Activated T-helper 2 cell treated with anti-CD3 and anti-CD28 coated beads, Interferon-gamma antibody, Interleukin-2, Interleukin-4, amounts not matched to agents 10 μg/mL and 5 μg/mL and 100 μg/mL, durations not matched to agents 14 hours and 24 hours and 36 hours (primary cell): ENCODE measurements around the gene SEMA4G. TPM values are rescaled to one million over a fixed set of nuclear protein-coding genes. Genes with fewer than 3 reads are reported as not detected.
"Not testable (repeated sequence)": the region's sequence is repeated elsewhere in the genome, so short reads cannot be mapped to it uniquely, and the experiment has no call there.

Experiments used
- DNase-seq: peaks from one replicate; pipeline ENCODE4 v3.0.0; 2021; ENCODE audit warnings: low spot score
- H3K27ac Mint-ChIP-seq: one replicate; pipeline ENCODE4 v1.8.0; 2021; ENCODE audit warnings: mixed read lengths
- H3K27me3 Mint-ChIP-seq: one replicate; pipeline ENCODE4 v1.8.0; 2021; ENCODE audit warnings: low read depth, mixed read lengths
- H3K36me3 Mint-ChIP-seq: one replicate; pipeline ENCODE4 v1.8.0; 2021; ENCODE audit warnings: low read depth, mixed read lengths
- H3K4me1 Mint-ChIP-seq: one replicate; pipeline ENCODE4 v1.8.0; 2021; ENCODE audit warnings: low read depth, mixed read lengths
- H3K4me3 Mint-ChIP-seq: one replicate; pipeline ENCODE4 v1.8.0; 2021; ENCODE audit warnings: low read depth, mild to moderate bottlenecking, moderate library complexity, mixed read lengths
- H3K9me3 Mint-ChIP-seq: one replicate; pipeline ENCODE4 v1.8.0; 2021; ENCODE audit warnings: mixed read lengths
- intact Hi-C: fragments of 100-400 bp; cut with micrococcal nuclease; formaldehyde crosslinking; loops from one replicate; pipeline ENCODE4 v1.15.1; 2023
- total RNA-seq: library from RNA; stranded (reverse); gene quantifications from 2 replicates; pipeline ENCODE4 v1.2.3, GENCODE V29; 2022

The SEMA4G gene
- total RNA-seq, 1 donor from 2014 or later, result 1.6 TPM

GRCh38 chr10:100975397-100975796 lies 6.1 kb downstream of the SEMA4G start:
- H3K4me1 Mint-ChIP-seq, H3K27me3 Mint-ChIP-seq, H3K36me3 Mint-ChIP-seq, H3K27ac Mint-ChIP-seq, intact Hi-C loops, H3K4me3 Mint-ChIP-seq, H3K9me3 Mint-ChIP-seq, DNase-seq: not testable (repeated sequence)

GRCh38 chr10:100976906-100977305 lies 7.6 kb downstream of the SEMA4G start:
- no peaks in the 10 kb centered on the region for H3K36me3 Mint-ChIP-seq
- H3K27ac Mint-ChIP-seq, result no peak overlapping the region
- H3K9me3 Mint-ChIP-seq, result no peaks in the 10 kb centered on the region
- H3K4me1 Mint-ChIP-seq, result no peaks in the 10 kb centered on the region
- intact Hi-C loops, result no loop called here
- H3K4me3 Mint-ChIP-seq, result no peak overlapping the region
- H3K27me3 Mint-ChIP-seq, result no peaks in the 10 kb centered on the region
- no peak for DNase-seq

- Mint-ChIP-seq H3K36me3 (no peaks in the 10 kb centered on the region), H3K4me3 (no peak overlapping the region), H3K4me1 (no peaks in the 10 kb centered on the region), H3K9me3 (no peaks in the 10 kb centered on the region), H3K27ac (no peak overlapping the region), H3K27me3 (no peaks in the 10 kb centered on the region)
- no peak for DNase-seq
- intact Hi-C loops, result no loop called here
Observed at GRCh38 chr10:100977436-100977835, 8.1 kb downstream of the SEMA4G start.

DNA sequence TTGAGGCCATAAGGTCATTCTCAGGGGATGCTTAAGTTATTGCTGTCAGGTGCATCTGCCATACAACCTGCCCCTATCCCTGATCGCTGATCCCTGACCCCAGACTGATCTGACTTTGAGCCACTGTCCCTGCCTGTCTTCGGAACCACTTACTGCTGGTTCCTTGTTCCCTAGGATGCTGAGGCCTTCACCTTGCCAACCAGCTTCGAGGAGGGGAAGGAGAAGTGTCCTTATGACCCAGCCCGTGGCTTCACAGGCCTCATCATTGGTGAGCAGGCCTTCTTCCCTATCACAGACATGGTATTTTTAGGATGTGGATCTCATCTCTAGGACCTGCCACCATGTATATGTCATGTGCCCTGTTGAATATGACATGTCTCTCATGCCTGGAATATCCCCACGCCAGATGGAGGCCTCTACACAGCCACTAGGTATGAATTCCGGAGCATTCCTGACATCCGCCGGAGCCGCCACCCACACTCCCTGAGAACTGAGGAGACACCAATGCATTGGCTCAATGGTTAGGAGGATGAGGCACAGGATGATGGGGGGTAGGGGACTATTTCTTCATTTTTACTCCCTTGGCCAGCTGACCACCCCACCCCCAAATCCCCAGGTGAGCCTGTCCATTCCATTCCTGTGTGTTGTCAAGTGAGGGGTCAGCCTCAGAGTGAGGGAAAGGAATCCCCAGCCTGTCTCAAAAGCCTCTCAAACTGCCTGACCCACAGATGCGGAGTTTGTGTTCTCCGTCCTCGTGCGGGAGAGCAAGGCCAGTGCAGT lies 9.0 kb downstream of the SEMA4G start:
- H3K36me3 Mint-ChIP-seq, result no peaks in the 10 kb centered on the region
- H3K9me3 Mint-ChIP-seq, result no peaks in the 10 kb centered on the region
- H3K4me1 Mint-ChIP-seq, result no peaks in the 10 kb centered on the region
- intact Hi-C loops, result no loop called here
- H3K27ac Mint-ChIP-seq, result no peak overlapping the region
- no peak overlapping the region for H3K4me3 Mint-ChIP-seq
- no peaks in the 10 kb centered on the region for H3K27me3 Mint-ChIP-seq
- no peak for DNase-seq

GRCh38 chr10:100978901-100979195 lies 9.5 kb downstream of the SEMA4G start:
- intact Hi-C loops, result no loop called here
- no peaks in the 10 kb centered on the region for H3K9me3 Mint-ChIP-seq
- no peak overlapping the region for H3K4me3 Mint-ChIP-seq
- H3K27me3 Mint-ChIP-seq, result no peaks in the 10 kb centered on the region
- no peak overlapping the region for H3K27ac Mint-ChIP-seq
- no peaks in the 10 kb centered on the region for H3K4me1 Mint-ChIP-seq
- no peak for DNase-seq
- H3K36me3 Mint-ChIP-seq, result no peaks in the 10 kb centered on the region

- Mint-ChIP-seq H3K4me1 (no peaks in the 10 kb centered on the region), H3K27me3 (no peaks in the 10 kb centered on the region), H3K9me3 (no peaks in the 10 kb centered on the region), H3K27ac (no peak overlapping the region), H3K4me3 (no peak overlapping the region), H3K36me3 (no peaks in the 10 kb centered on the region)
- DNase-seq, result no peak
- intact Hi-C loops, result no loop called here
Observed at GRCh38 chr10:100979791-100980272, 10.5 kb downstream of the SEMA4G start.

- Mint-ChIP-seq H3K27ac (no peak overlapping the region), H3K4me3 (no peak overlapping the region)
- intact Hi-C loops, result no loop called here
Observed at GRCh38 chr10:100980311-100980710, 11.0 kb downstream of the SEMA4G start.

DNA sequence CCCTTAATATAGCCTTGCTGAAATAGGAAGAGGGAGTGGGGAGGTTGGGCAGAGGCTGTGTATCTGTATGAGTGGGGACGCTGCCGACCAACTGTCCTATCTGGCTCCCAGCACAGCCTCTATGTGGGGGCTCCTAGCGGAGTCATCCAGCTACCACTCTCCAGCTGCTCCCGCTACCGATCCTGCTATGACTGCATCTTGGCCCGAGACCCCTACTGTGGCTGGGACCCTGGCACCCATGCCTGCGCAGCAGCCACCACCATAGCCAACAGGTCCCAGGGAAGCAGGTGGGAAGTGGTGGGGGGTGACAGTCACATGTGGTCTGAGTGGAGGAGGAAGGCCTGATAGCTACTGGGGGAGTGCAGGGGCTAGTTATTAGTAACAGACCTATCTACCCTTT lies 11.4 kb downstream of the SEMA4G start:
- no peak for DNase-seq
- no peaks in the 10 kb centered on the region for H3K9me3 Mint-ChIP-seq
- no peak overlapping the region for H3K4me3 Mint-ChIP-seq
- no peak overlapping the region for H3K27ac Mint-ChIP-seq
- no peaks in the 10 kb centered on the region for H3K27me3 Mint-ChIP-seq
- peaks cover 3% of the 10 kb centered on the region for H3K36me3 Mint-ChIP-seq
- intact Hi-C loops, result no loop called here
- peaks cover 4% of the 10 kb centered on the region for H3K4me1 Mint-ChIP-seq

More at GRCh38 chr10:100980311-100980710, 11.0 kb downstream of the SEMA4G start:
- Mint-ChIP-seq H3K9me3 (no peaks in the 10 kb centered on the region), H3K27me3 (no peaks in the 10 kb centered on the region), H3K36me3 (no peaks in the 10 kb centered on the region), H3K4me1 (no peaks in the 10 kb centered on the region)
- no peak for DNase-seq

GRCh38 chr10:100981178-100981772 lies 12.0 kb downstream of the SEMA4G start:
- no peak for DNase-seq
- H3K9me3 Mint-ChIP-seq, result no peaks in the 10 kb centered on the region
- H3K4me3 Mint-ChIP-seq, result no peak overlapping the region
- peaks cover 5% of the 10 kb centered on the region for H3K4me1 Mint-ChIP-seq
- no peaks in the 10 kb centered on the region for H3K27me3 Mint-ChIP-seq
- intact Hi-C loops, result no loop called here
- H3K36me3 Mint-ChIP-seq, result peaks cover 5% of the 10 kb centered on the region
- H3K27ac Mint-ChIP-seq, result no peak overlapping the region

DNA sequence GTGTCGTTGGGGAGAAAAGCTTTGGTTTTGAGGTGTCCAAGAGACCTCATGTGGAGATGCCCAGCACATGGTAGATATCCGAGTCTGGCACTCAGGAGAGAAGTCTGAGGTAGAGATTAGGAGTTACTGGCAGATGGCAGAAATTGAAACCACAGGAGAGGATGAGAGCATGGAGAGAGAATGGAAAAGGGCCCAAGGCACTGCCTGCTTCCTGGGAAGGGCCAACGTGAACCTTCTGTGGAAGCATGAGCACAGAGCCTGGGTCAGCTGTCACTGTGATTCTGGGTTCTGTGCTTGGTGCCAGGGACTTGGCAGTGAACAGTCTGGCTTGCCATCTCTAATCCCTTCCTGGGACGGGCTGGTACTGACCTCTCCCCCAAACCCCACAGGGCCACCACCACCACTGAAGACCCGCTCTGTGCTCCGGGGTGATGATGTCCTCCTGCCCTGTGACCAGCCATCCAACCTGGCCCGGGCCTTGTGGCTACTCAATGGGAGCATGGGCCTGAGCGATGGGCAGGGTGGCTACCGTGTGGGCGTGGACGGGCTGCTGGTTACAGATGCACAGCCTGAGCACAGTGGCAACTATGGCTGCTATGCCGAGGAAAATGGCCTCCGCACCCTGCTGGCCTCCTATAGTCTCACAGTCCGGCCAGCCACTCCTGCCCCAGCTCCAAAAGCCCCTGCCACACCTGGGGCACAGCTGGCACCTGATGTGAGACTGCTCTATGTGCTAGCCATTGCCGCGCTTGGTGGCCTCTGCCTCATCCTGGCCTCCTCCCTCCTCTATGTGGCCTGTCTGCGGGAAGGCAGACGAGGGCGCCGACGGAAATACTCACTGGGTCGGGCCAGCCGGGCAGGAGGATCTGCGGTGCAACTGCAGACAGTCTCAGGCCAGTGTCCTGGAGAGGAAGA lies 13.9 kb downstream of the SEMA4G start:
- Mint-ChIP-seq H3K9me3 (no peaks in the 10 kb centered on the region), H3K27ac (no peak overlapping the region), H3K4me1 (peaks cover 10% of the 10 kb centered on the region), H3K4me3 (no peak overlapping the region), H3K36me3 (peaks cover 13% of the 10 kb centered on the region), H3K27me3 (no peaks in the 10 kb centered on the region)
- intact Hi-C loops, result no loop called here
- no peak for DNase-seq

- no peak for DNase-seq
- H3K27me3 Mint-ChIP-seq, result no peaks in the 10 kb centered on the region
- peaks cover 10% of the 10 kb centered on the region for H3K4me1 Mint-ChIP-seq
- no peak overlapping the region for H3K4me3 Mint-ChIP-seq
- H3K36me3 Mint-ChIP-seq, result peaks cover 13% of the 10 kb centered on the region
- no peak overlapping the region for H3K27ac Mint-ChIP-seq
- no peaks in the 10 kb centered on the region for H3K9me3 Mint-ChIP-seq
- intact Hi-C loops, result no loop called here
Observed at GRCh38 chr10:100983868-100984671, 14.8 kb downstream of the SEMA4G start.

GRCh38 chr10:100984672-100985177 lies 15.4 kb downstream of the SEMA4G start:
- no peaks in the 10 kb centered on the region for H3K9me3 Mint-ChIP-seq
- H3K4me1 Mint-ChIP-seq, result peaks cover 10% of the 10 kb centered on the region
- no peak for DNase-seq
- intact Hi-C loops, result no loop called here
- peaks cover 20% of the 10 kb centered on the region for H3K36me3 Mint-ChIP-seq
- no peak overlapping the region for H3K27ac Mint-ChIP-seq
- no peaks in the 10 kb centered on the region for H3K27me3 Mint-ChIP-seq
- no peak overlapping the region for H3K4me3 Mint-ChIP-seq
